GM21619 (cell line): ENCODE measurements around the gene TSPAN10.
"Not testable (repeated sequence)": the region's sequence is repeated elsewhere in the genome, so short reads cannot be mapped to it uniquely, and the experiment has no call there.

ENCODE experiments used
- ATAC-seq: cut with Tn5 transposase; IDR thresholded peaks from one replicate; pipeline ENCODE4 v1.9.1; 2021; ENCODE audit not compliant: unreplicated experiment

TSPAN10 gene

DNA sequence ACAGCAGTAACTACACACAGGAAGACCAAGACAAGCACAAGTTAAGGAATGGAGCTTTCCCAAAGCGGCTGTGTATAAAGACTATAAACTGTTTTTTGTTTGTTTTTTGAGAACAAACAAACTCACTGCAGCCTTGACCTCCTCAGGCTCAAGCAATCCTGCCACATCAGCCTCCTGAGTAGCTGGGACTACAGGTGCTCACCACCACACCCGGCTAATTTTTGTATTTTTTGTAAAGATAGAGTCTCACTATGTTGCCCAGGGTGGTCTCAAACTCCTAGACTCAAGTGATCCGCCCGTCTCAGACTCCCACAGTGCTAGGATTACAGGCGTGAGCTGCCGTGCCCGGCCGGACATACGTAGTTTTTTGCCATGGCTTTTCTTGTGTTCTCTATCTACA is 23.4 kb downstream of the TSPAN10 start:
- no peak for ATAC-seq

DNA sequence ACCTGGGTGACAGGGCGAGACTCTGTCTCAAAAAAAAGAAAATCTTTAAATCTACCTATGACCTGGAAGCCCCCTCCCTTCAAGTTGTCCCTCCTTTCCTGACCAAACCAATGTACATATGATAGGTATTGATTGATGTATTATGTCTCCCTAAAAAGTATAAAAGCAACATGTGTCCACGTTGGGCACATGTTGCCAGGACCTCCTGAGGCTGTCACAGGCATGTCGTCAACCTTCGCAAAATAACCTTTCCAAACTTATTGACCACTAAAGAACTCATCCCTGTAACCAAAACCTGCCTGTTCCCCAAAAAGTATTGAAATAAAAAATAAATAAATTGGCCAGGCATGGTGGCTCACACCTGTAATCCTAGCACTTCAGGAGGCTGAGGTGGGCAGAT is 25.0 kb downstream of the TSPAN10 start:
- no peak for ATAC-seq

DNA sequence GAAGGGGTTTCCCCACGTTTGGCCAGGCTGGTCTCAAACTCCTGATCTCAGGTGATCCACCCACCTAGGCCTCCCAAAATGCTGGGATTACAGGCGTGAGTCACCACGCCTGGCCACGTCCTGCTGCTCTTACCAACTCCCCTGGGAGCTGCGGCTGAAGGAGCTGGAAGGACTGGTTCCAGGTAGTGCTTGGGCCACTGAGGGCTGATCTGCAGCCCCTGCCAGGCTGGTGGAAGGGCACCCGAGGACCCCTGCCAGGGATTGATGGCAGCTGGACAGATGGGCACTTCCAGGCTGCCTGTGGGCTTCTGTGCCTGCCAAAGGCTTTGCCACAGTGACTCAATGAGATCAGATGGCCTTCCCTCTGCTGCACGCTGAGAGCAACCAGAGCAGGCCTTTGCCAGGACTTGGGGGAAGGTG is 27.1 kb downstream of the TSPAN10 start:
- ATAC-seq = no peak

DNA sequence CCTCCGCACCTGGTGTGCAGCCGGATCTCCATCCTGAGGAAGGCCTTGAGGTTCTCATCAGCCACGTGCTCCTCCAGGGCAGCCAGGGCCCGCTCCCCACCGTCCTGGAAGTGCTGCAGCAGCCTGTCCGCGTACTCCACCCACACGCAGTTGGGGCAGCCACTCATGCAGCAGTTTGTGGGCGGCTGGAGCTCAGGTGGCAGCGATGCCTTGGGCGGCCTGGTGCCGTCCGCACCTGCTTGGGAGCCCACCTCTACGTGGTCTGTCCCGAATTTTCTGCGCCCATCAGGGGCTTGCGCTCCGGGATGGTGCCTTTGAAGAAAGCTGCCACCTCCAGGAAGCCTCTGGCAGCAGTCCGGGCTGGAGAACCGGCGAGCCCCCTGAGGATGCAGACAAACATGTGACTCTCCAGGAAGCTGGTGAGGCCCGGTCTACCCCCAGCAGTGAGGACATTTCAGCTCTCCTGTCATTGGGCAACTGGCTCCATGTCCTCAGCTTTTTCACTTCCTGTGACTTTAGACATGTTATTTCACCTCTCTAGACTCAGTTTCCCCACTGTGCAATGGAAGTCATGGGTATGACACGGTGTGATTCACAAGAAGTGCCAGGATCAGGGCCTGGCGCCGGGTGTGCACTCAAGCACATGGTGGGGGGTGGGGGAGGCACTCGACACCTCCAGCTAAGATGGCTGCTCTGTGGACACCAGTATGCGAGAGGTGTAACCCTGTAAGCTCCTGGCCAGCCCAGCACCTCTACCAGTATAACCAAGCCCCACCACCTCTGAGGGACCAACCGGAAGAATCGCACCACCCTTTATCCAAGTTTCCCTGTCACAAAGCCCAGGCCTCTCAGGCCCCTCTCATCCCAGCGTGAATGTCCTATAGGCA is 28.5 kb downstream of the TSPAN10 start:
- ATAC-seq = peak; percentile 18

DNA sequence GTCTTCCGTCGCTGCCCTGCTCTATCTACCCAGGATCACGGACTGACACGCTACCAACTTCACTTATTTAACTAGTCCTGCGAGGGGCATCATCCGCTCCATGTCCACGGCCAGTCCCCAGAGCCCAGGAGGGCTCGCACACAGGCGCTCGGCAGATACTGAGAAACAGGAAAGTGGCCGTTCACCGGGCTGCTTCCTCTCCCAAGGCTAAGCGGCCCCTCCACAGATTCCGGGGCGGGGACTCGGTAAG is 29.0 kb downstream of the TSPAN10 start:
- ATAC-seq = no peak

DNA sequence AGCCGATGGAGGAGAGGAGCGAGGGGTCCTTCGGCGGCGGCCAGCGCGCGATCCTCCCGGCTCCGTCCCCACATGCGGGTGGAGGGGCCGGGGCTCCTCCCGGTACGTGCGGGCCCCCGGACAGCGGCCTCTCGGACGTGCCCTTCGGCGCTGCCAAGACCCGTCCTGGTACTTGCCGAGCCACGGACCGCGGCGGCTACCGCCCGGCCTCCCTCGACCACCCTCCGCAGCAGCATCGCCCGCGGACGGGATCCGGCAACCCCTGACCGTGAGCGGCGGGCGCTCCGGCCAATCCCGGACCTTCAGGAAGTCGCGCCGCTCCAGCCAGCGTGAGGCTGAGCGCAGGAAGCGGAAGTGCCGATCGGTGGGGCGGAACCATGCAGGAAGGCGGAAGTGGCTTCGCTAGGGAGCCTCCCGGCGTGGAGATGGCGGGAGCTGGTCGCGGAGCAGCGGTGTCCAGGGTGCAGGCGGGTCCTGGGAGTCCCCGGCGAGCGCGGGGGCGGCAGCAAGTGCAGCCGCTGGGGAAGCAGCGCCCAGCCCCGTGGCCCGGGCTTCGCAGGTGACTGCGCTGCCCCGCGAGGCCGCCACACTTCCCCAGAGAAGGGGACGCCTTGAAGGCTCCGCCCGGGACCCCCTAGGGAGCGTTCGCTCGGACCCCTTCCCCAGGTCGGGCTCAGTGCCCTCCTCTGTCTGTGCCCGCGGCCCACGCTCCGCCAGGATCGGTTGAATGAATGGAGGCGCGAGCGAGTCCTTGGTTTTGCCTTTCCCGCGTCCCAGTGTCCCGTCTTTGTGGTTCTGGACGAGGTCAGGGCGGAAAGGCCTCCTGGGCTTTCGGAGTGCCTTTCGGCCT is 29.6 kb downstream of the TSPAN10 start, which contains the start of the genes CCDC137 and OXLD1:
CCDC137 (plus strand) TSS at position 396 of the 850 bp plus-strand sequence; CDS start at position 426, 30 bp downstream.
OXLD1 (minus strand) TSS at position 264 of the 850 bp plus-strand sequence; CDS start at position 236, 28 bp downstream.
- ATAC-seq = peak; percentile 89

DNA sequence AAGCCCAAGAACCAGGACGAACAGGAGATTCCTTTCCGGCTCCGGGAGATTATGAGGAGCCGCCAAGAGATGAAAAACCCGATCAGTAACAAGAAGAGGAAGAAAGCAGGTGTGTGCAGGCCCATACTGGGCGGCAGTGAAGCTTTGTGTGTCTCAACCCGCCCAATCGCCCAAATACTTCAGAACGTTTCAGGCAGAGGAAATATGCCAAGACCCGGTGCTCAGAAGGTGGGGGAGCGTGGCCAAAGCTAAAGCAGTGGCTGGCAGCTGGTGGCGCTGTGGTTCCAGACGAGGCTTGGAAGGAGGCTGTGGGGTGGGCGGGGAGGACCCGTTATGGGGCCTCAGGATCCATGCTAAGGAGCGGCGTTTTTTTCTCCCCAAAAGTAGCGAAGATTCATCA is 30.8 kb downstream of the TSPAN10 start:
- no peak for ATAC-seq

DNA sequence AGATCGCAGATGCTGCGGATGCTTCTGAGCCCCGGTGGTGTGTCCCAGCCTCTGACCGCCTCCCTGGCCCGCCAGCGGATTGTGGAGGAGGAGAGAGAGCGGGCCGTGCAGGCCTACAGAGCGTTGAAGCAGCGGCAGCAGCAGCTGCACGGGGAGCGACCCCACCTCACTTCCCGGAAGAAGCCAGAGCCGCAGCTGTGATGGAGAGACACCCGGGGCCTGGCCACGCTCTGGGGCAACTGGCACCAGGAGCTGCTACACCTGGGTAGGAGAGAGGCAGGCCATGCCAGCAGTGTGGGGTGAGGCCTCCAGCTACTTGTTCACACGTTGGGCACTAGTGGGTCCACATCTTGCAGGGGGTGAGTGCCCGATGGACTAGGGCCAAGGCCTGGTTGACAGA is 35.5 kb downstream of the TSPAN10 start:
- ATAC-seq = no peak

DNA sequence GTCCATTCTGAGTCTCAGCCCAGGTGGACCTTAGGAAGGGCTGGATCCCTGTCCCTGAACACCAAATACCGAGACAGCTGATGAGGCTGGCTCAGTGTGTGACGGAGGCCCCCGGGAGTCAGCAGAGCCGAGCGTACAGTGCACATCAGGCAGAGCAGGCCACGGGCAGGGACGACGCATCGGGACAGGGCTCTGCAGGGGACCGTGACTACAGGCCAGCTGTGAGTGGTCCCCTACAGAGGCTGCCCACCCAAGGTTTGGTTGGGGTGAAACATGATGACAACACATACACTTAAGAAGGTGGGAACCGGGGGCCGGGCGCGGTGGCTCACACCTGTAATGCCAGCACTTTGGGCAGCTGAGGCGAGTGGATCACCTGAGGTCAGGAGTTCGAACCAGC is 36.0 kb downstream of the TSPAN10 start:
- ATAC-seq = no peak

DNA sequence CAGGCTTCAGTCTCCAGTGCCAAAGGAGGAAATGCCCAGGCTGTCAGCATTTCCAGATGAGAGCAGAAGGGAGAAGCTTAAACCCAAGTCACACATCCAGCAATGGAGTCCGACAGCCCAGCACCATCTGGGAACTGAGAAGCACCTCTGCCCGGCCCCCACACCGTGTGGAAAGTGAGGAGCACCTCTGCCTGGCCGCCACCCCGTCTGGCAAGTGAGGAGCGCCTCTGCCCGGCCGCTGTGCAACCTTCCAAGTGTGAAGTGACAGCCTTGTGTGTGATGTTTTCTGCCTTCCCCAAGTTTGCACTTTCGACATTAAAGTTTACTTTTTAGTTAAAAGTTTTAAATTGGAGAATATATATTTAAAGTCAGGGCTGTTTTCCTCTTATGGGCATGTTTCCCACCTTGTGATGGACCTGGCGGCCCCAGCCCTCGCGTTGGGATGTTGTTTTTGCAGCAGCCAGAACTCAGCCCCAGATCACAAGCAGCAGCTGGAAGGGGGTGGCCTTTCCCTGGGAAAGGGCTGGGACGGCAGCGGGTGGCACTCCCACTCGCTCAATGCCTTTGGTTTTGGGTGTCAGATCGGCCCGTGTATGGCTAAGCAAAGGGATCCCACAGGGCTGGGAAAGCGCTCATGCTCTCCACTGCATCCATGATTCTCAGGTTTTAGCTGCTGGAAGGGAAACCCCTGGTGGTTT is 36.7 kb downstream of the TSPAN10 start:
- ATAC-seq = no peak

DNA sequence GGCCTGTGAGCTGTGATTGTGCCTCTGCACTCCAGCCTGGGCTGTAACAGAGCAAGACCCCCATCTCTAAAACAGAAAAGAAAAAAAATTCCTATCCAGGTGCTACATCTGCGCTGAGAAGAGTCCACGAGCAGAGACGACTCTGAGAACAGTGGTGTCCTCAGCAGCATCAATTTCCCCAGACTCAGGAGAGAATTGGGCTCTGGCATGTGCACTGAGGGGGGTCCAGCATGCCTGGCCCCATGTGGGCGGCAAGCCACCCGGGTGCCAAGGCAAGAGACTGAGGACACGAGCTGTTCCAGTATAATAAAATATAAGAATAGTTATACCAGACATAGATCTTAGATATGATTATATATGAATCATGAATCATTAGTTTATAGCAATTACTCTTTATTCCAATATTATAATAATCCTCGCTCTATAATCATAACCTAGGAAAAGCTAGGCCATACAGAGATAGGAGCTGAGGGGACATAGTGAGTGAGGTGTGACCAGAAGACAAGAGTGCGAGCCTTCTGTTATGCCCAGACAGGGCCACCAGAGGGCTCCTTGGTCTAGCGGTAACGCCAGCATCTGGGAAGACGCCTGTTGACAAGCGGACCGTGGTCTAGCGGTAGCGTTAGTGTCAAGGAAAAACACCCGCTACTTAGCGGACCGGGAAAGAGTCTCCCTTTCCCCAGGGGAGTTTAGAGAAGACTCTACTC is 38.7 kb downstream of the TSPAN10 start:
- not testable (repeated sequence) for ATAC-seq

DNA sequence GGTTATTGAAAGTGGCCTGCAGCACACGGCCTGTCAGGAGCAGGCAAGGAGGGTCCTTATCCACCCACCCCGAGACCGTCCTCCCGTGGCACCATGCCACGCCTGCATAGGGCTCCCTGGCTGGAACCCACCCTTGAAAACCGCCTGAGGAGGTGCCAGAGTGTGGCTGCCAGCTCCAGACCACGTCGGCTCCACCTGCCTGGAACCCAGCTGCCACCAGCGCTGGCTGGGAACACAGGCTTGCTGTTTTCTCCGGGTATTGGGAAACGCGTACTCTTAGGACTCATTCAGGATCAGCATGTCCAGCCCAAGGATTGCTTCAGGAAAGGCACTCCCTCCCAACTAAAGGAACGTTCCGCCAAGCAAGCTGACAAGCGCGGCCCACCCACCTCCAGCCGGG is 39.9 kb downstream of the TSPAN10 start:
- no peak for ATAC-seq

DNA sequence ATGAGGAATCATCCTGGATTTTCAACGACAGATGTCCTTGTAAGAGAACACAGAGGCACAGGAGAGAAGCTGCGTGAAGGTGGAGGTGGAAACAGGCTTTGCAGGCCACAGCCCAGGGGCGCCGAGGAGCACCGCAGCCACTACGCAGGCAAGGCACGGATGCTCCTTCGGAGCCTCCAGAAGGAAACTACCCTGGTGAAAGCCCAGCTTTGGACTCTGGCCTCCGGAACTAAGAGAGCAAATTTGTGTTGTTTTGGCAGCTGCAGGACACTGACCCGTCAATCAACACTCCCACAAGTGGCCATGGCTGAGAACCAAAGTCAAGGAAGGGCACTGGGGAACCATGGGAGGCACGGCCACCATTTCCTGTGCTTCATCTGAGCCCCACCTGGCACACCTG is 43.2 kb downstream of the TSPAN10 start:
- ATAC-seq = no peak

DNA sequence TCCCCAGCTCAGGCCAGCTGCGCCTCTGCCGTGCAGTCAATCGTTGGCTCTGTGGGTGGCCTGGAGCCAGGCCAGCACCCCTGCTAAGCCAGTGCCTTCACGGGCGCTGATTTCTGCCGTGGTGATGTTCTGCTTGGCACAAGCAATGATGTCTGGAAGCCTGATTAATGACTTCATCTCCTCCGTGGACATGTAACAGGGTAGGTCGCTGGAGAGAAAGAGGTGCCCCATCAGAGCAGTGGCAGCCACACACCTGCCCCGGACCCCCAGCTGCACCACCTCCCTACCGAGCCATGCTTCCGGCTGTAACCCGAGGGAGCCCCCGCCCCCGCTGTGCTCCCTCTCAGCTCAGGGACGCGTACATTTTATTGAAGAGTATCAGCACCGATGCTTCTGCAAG is 44.7 kb downstream of the TSPAN10 start:
- ATAC-seq = no peak

DNA sequence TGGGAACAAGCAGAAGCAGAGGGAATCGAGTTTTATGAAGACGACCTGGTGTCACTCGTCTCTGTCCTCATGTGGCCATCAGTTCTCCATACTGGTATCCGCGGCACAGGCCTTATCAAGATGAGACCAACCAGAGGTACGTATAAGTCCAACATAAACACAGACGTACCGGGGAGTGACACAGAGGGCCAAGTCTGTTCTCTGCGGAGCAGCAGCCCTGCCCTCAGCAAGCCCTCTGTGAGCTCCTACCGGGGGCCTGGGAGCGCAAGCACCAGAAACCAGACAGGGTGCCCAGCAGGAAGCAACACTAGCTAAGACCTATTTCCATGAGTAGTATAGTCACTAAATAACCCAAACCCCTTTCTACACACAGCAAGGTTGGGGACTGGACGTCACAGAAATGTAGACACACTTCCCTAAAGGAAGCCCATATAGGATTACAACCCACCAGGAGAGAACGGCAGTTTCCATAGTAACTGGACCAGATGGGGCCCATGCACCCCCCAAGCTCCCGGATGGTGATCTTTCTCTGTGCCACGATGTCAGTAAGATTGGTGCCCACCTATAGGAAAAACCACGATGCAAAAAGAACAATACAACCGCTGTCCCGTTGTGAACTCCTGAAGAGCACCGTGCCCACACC is 45.7 kb downstream of the TSPAN10 start:
- peak; percentile 3 for ATAC-seq

DNA sequence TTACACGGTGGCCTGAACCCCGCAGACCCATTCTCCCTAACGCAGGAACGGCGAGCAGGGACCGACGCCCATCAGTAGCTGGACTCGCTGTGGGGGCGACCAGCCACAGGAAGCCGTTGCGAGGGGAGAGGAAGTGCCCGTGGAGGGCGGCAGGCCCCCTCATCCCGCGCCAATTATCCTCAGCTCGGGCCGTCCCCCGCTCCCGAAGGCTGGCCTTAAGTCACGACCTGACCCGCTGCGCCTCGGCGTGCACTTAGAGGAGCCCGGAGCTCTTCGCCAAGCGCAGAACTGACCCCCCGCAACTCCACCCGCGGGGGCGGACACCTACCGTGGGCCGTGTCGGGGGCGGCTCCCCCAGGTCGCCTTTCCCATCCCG is 46.2 kb downstream of the TSPAN10 start:
- ATAC-seq = peak; percentile 2

DNA sequence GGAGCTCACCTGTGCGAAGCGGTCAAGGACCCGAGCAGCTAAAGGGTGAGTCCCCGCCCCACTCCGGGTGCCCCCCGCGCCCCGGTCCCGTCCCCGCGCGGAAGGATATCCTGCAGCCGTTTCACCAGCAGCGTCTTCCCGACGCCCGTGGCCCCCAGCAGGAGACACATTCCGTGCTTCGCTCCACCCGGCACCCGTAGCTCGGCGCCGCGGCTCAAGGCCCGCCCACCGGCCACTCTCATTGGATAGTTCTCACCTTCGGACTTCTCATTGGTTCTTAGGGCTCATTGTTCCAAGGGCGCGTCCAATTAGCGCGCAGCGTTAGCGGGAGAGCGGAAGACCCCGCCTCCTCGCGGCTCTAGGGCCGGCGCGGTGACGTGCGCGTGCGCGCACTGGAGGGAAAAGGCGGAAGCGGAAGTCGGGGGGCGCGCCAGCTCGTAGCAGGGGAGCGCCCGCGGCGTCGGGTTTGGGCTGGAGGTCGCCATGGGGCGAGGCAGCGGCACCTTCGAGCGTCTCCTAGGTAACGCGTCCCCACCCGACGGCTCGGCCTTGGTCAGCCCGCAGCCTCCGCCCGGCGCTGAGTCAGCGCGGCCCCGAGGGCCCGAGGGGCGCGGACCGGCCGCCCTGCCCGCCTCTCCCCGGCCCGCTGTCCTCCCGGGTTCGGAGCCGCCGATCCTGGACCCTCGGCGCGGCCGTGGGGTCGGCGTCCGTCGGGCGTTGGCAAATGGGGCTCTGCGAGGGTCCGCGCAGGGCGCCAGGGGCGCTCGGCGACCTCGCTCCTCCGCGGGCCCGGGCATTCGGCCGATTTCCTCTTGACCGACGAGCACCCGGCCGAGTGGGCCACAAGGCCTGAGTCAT is 46.8 kb downstream of the TSPAN10 start, which contains the start of the genes ARL16 and HGS:
ARL16 (minus strand) TSS at position 214 of the 858 bp plus-strand sequence; CDS start at position 170, 44 bp downstream.
HGS (plus strand) TSS at position 428 of the 858 bp plus-strand sequence; CDS start at position 484, 56 bp downstream.
- peak; percentile 93 for ATAC-seq

DNA sequence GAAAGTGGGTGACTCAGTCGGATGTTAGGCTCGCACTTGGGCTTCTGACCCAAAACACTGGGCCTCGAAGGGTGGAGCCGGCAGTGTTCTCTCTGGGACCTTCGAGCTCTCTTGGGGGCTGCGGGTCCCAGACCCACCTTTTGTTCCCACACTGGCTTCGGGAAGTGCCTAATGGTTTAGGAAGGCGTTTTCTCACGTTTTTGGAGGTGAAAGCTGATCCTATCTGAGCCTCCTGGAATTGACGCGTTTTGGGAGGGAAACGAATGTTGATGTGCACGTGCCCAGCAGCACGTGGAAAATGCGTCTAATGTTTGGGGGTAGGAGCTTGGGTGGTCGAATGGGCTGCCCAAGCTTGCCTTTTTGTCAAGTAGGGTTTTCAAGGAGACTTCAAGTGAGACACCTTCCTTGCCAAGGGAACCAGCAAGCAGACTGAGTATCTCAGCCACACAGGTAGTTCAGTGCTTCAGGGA is 47.5 kb downstream of the TSPAN10 start:
- no peak for ATAC-seq

DNA sequence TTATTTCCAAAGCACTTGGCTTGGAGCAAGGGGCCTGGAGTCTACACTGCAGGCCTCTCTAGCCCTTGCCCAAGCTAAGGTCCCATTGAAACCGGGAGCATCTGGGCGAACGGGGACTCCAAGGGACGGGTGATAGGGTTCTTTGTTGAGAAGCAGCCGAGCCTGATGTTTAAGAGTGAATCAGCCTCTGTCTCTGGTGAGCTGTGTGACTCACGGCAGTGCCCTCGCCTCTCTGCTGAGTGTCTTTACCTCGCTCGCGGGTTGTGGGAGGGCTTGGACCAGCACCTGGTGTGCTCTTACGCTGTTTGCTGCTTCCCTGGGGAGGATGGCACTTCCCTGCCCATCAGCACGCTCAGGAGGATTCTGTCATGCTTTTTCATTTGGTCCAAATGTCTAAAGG is 48.1 kb downstream of the TSPAN10 start:
- no peak for ATAC-seq
